AG09319 (cell line): ENCODE data around the gene ARVCF.

Experiments
- DNase-seq: peaks from one replicate; pipeline ENCODE4 v3.0.0-alpha.2; 2010; ENCODE audit warnings: low read depth; ENCODE audit errors: extremely low read depth
- TF ChIP-seq, protein P1 (sequence below): IDR thresholded peaks from 2 replicates; pipeline ENCODE4 v1.5.1; 2011; ENCODE audit warnings: low read depth, mild to moderate bottlenecking, inconsistent platforms, low read length, moderate library complexity

ARVCF gene

DNA sequence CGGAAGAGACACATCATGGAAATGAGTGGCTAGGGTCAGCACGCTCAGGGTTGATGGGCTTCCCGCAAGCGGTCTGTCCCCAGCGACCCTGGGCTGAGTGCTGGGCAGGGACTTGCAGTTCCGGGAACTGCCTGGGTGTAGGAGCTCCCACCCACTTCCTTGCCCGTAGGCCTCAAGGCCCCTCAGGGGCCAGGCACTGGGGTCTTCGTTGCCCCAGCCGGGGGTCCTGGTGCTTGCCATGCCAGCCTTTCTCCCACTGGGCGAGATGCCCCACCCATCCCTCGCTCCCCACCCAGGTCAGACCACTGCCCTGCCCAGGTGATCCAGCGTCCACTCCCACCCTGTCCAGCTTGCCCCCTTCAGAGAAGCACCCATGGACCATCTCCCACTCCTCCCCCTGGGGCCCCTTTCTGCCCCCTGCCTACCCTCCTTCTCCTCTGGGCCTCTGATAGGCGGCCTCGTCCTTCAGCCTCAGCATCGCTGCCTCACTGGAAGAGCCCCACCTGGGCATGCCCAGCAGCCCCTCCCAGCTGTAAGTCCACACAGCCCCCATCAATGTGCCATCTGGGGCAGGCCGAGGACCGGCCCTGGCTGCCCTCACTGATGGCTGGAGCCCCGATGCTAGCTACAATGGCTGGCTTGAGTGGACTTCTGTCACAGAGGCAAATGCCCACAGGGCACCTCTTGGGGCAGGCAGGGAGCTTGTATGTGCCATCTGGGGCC lies 45.6 kb upstream of the ARVCF start:
- TF ChIP-seq, protein P1, sequence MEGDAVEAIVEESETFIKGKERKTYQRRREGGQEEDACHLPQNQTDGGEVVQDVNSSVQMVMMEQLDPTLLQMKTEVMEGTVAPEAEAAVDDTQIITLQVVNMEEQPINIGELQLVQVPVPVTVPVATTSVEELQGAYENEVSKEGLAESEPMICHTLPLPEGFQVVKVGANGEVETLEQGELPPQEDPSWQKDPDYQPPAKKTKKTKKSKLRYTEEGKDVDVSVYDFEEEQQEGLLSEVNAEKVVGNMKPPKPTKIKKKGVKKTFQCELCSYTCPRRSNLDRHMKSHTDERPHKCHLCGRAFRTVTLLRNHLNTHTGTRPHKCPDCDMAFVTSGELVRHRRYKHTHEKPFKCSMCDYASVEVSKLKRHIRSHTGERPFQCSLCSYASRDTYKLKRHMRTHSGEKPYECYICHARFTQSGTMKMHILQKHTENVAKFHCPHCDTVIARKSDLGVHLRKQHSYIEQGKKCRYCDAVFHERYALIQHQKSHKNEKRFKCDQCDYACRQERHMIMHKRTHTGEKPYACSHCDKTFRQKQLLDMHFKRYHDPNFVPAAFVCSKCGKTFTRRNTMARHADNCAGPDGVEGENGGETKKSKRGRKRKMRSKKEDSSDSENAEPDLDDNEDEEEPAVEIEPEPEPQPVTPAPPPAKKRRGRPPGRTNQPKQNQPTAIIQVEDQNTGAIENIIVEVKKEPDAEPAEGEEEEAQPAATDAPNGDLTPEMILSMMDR: no peak

DNA sequence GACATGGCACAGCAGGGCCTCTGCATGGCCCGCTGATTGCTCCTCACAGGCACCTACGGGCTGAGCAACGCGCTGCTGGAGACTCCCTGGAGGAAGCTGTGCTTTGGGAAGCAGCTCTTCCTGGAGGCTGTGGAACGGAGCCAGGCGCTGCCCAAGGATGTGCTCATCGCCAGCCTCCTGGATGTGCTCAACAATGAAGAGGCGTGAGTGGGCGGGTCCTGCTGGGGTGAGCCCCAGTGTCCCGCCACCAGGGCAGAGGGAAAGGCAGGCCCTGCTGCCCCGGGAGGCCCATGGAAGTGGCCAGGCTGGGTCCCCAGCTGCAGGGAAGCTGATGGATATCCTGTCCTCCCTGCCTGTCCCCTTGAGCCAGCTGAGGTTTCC lies 44.8 kb upstream of the ARVCF start:
- TF ChIP-seq, protein P1: no peak
- DNase-seq: no peak

More for the DNA sequence above, 45.6 kb upstream of the ARVCF start:
- no peak for DNase-seq

- DNase-seq: no peak
- TF ChIP-seq, protein P1: no peak
Measured at GRCh38 chr22:20060700-20061480, 44.3 kb upstream of the ARVCF start.

- TF ChIP-seq, protein P1: no peak
- no peak for DNase-seq
Measured at GRCh38 chr22:20058989-20059770, 42.6 kb upstream of the ARVCF start.

GRCh38 chr22:20057596-20058268 lies 41.1 kb upstream of the ARVCF start:
- DNase-seq: no peak
- TF ChIP-seq, protein P1: no peak

GRCh38 chr22:20056696-20057386 lies 40.2 kb upstream of the ARVCF start:
- TF ChIP-seq, protein P1: no peak
- no peak for DNase-seq
